A673 (cell line): ENCODE results near the gene PELI2.

Experiments used
- EZH2 ChIP-seq: fragments of 200-600 bp; sonication (generic); IDR thresholded peaks from 2 replicates; pipeline ENCODE4 v1.6.1; 2017; ENCODE audit warnings: borderline replicate concordance, low read depth, mild to moderate bottlenecking, mixed read lengths, antibody characterized with exemption, low read length; ENCODE audit not compliant: poor library complexity, severe bottlenecking
- TF ChIP-seq, protein P1 (sequence below): fragments of 300-800, 200-600 bp; sonication (generic); conservative IDR thresholded peaks from 2 replicates; pipeline ENCODE4 v1.5.1; 2017; ENCODE audit warnings: low read depth, mild to moderate bottlenecking, antibody characterized with exemption, low read length, moderate library complexity, mixed read lengths

DNA sequence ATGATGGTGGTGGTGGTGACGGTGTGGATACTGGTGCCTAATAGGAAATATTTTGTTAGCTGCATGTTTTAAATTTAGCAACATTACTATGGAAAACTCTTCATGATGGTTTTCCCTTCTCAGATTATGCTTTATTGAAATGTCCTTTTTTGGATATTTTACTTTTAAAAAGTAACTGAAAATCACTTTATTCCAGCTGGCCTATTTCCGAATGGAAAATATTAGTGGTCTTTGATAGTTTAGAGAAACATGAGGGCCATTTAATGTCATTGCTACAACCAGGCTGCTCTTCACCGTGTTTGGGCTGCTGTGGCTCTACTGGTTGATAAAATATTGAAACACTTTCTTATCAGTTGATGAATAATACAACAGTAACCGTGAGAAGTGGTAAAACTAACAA lies 64.2 kb downstream of the PELI2 start:
- TF ChIP-seq, protein P1, sequence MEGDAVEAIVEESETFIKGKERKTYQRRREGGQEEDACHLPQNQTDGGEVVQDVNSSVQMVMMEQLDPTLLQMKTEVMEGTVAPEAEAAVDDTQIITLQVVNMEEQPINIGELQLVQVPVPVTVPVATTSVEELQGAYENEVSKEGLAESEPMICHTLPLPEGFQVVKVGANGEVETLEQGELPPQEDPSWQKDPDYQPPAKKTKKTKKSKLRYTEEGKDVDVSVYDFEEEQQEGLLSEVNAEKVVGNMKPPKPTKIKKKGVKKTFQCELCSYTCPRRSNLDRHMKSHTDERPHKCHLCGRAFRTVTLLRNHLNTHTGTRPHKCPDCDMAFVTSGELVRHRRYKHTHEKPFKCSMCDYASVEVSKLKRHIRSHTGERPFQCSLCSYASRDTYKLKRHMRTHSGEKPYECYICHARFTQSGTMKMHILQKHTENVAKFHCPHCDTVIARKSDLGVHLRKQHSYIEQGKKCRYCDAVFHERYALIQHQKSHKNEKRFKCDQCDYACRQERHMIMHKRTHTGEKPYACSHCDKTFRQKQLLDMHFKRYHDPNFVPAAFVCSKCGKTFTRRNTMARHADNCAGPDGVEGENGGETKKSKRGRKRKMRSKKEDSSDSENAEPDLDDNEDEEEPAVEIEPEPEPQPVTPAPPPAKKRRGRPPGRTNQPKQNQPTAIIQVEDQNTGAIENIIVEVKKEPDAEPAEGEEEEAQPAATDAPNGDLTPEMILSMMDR: no peak
- no peak for TF ChIP-seq EZH2
